HG02973 (cell line): ENCODE results near the gene CNTNAP2.

Source experiments
- ATAC-seq: cut with Tn5 transposase; IDR thresholded peaks from one replicate; pipeline ENCODE4 v1.9.1; 2021; ENCODE audit warnings: moderate library complexity; ENCODE audit not compliant: unreplicated experiment

CNTNAP2 gene

GRCh38 chr7:147429961-147430360 lies 1313.4 kb downstream of the CNTNAP2 start:
- ATAC-seq: no peak

GRCh38 chr7:147432079-147432478 lies 1315.5 kb downstream of the CNTNAP2 start:
- no peak for ATAC-seq

- no peak for ATAC-seq
Measured at GRCh38 chr7:147432576-147432975, 1316.0 kb downstream of the CNTNAP2 start.

GRCh38 chr7:147436718-147437117 lies 1320.1 kb downstream of the CNTNAP2 start:
- no peak for ATAC-seq

- ATAC-seq: no peak
Measured at GRCh38 chr7:147438216-147438615, 1321.6 kb downstream of the CNTNAP2 start.

GRCh38 chr7:147443942-147444341 lies 1327.3 kb downstream of the CNTNAP2 start:
- no peak for ATAC-seq

GRCh38 chr7:147452816-147453215 lies 1336.2 kb downstream of the CNTNAP2 start:
- ATAC-seq: no peak

- no peak for ATAC-seq
Measured at GRCh38 chr7:147465223-147465622, 1348.6 kb downstream of the CNTNAP2 start.

GRCh38 chr7:147472556-147472955 lies 1356.0 kb downstream of the CNTNAP2 start:
- ATAC-seq: no peak

- no peak for ATAC-seq
Measured at GRCh38 chr7:147474862-147475261, 1358.3 kb downstream of the CNTNAP2 start.

GRCh38 chr7:147477526-147477925 lies 1360.9 kb downstream of the CNTNAP2 start:
- no peak for ATAC-seq

GRCh38 chr7:147478796-147479195 lies 1362.2 kb downstream of the CNTNAP2 start:
- ATAC-seq: no peak

GRCh38 chr7:147483634-147484292 lies 1367.2 kb downstream of the CNTNAP2 start:
- ATAC-seq: no peak

- no peak for ATAC-seq
Measured at GRCh38 chr7:147485660-147486210, 1369.1 kb downstream of the CNTNAP2 start.

- no peak for ATAC-seq
Measured at GRCh38 chr7:147492606-147493005, 1376.0 kb downstream of the CNTNAP2 start.

GRCh38 chr7:147496209-147496608 lies 1379.6 kb downstream of the CNTNAP2 start:
- no peak for ATAC-seq

- no peak for ATAC-seq
Measured at GRCh38 chr7:147497246-147497645, 1380.6 kb downstream of the CNTNAP2 start.

- no peak for ATAC-seq
Measured at GRCh38 chr7:147498081-147498480, 1381.5 kb downstream of the CNTNAP2 start.

GRCh38 chr7:147509035-147509501 lies 1392.5 kb downstream of the CNTNAP2 start:
- no peak for ATAC-seq

- no peak for ATAC-seq
Measured at GRCh38 chr7:147509541-147510200, 1393.1 kb downstream of the CNTNAP2 start.

GRCh38 chr7:147510201-147510542 lies 1393.6 kb downstream of the CNTNAP2 start:
- no peak for ATAC-seq

- no peak for ATAC-seq
Measured at GRCh38 chr7:147510923-147511322, 1394.3 kb downstream of the CNTNAP2 start.
